D721Med (cell line): ENCODE results near the gene TUT7.

Experiments used
- DNase-seq: peaks from one replicate; pipeline ENCODE4 v3.0.0; 2011; ENCODE audit warnings: low spot score; ENCODE audit not compliant: insufficient read length
- FAIRE-seq: peaks from 2 replicates; lab custom pipeline; 2011; peaks lifted over from hg19 to GRCh38; lab: Jason Lieb, UNC
- CTCF ChIP-seq: IDR thresholded peaks from 2 replicates; pipeline ENCODE4 v1.5.1; 2012; ENCODE audit warnings: mild to moderate bottlenecking, control low read depth; ENCODE audit not compliant: insufficient read depth; ENCODE audit errors: missing control alignments

Gene TUT7

DNA sequence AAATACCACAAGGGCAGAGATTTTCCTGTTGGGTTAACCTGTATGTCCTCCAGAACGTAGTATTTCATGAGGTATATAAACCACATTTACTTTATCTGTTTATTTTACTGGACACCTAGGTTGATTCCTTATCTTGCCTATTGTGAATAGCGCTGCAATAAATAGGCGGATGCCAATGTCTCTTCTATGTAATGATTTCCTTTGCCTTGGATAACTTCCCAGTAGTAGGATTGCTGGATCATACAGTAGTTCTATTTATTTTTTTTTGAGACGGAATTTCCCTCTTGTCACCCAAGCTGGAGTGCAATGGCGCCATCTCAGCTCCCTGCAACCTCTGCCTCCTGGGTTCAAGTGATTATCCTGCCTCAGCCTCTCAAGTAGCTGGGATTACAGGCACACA lies 15.6 kb upstream of the TUT7 start:
- DNase-seq (no peak), FAIRE-seq (no peak)
- TF ChIP-seq CTCF: no peak

GRCh38 chr9:86368871-86369521 lies 14.8 kb upstream of the TUT7 start:
- TF ChIP-seq CTCF: no peak
- DNase-seq (no peak), FAIRE-seq (no peak)

- DNase-seq (no peak), FAIRE-seq (no peak)
Observed at GRCh38 chr9:86361176-86361575, 7.0 kb upstream of the TUT7 start.

DNA sequence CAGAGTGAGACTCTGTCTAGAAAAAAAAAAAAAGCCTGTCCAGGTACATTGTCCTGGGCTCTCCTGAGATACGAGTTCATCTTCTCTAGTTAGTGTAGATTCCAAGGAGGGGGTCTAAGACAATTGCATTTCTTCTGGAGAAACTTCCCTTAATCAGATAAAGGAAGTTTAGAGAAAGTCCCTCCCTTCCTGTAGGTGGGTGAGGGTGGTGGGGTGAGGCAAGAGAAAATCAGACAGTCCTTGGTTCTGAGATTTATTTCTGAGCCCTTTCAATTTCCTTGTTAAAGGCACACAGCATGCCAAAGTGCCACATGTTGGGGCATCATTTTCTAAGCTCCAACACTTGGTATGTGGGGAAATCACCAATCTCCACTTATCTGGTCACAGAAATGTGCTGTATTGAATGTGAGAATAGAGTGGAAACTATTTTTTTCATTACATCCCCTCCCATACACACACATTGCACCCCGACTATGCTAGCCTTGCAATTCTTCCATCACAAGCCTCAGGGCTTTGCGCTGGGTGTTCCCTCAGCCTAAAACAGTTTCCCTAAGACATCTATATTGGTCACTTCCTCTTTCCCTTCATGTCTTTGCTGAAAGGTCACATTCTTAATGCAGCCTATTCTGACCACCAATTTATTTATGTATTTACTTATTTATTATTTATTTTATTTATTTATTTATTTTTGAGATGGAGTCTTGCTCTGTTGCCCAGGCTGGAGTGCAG lies 5.1 kb upstream of the TUT7 start:
- DNase-seq (no peak), FAIRE-seq (no peak)
- TF ChIP-seq CTCF: no peak

More at GRCh38 chr9:86361176-86361575, 7.0 kb upstream of the TUT7 start:
- no peak for TF ChIP-seq CTCF

DNA sequence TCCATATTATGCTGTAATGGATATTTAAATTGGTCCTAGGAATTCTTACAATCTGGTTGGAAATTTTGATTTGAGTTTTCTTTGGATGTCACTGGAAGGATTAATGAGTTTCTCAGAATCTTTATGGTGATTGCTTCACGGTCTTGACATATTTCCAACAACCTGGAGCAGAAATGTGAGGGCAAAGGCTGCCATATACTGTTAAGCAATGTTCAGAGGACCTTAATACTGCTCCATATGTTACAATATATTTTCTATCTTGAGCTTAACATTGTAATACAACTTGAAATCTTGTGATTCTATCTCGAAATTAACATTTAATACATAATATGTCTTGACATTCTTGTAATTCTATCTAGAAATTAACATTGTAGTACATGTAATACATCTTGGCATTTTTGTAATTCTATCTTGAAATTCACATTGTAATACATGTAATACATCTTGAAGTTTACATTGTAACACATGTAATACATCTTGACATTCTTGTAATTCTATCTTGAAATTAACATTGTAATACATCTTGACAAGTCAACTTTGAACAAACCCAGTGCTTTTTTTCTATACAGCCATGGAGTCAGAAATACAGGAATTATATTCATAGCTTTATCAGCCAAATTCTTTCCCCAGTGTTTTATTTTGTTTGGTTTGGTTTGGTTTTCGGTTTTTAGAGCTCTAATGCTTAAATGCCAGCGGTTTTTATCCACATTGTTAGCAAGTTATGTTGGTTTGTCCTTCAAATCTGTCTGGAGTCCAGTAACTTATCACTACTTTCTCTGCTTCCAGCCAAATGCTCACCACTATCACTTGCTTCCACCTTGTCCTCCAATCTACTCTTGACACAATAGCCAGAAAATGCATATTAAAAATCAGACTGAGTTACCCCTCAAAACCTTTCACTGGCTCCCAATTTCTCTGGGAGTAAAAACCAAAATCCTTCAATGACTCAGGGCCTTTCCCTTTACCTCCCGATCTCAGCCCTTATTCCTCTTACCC lies 3.0 kb upstream of the TUT7 start:
- FAIRE-seq (no peak), DNase-seq (no peak)
- no peak for TF ChIP-seq CTCF

GRCh38 chr9:86355814-86356213 lies 1.6 kb upstream of the TUT7 start:
- FAIRE-seq (no peak), DNase-seq (no peak)
- TF ChIP-seq CTCF: no peak
